HCT116 (cell line): ENCODE data around the gene FGF19. TPM values are rescaled to one million over a fixed set of nuclear protein-coding genes. Genes with fewer than 3 reads are reported as not detected.

Experiments used
- ATAC-seq: fragments of 200-7000 bp; cut with Tn5 transposase; 2 replicates; pipeline ENCODE4 v1.9.1; 2020; ENCODE audit warnings: mild to moderate bottlenecking, moderate library complexity
- BruUV-seq: library from RNA; stranded (reverse); fragments of 400-500 nt; replicated peaks from 2 replicates; lab custom pipeline; 2021; lab: Mats Ljungman, UMichigan
- CTCF ChIA-PET: fragments of 300-600 bp; sonication (Branson Sonifier 250); formaldehyde crosslinking; loops from one replicate; lab custom pipeline; 2021; ENCODE audit warnings: antibody characterized with exemption; lab: Charles Lee
- POLR2A ChIA-PET: fragments of 300-600, 350-600 bp; sonication (Branson Sonifier 250); formaldehyde crosslinking; loops from one replicate; lab custom pipeline; 2021; ENCODE audit warnings: antibody characterized with exemption; lab: Charles Lee
- RAD21 ChIA-PET, 2 experiments: fragments of 300-600 bp; sonication (Branson Sonifier 250); formaldehyde crosslinking; loops; one replicate each; lab custom pipeline; 2023; ENCODE audit warnings: low total read pairs in 2 of 2; ENCODE audit not compliant: uncharacterized antibody in 2 of 2, unreplicated experiment in 2 of 2, low non-redundant PET in 1 of 2; lab: Charles Lee
- DNase-seq: peaks from one replicate; pipeline ENCODE4 v3.0.0-alpha.2; 2010; ENCODE audit warnings: low read depth, low spot score
- H2AFZ ChIP-seq: fragments of 200-600 bp; shearing (Covaris generic), sonication (generic); 2 replicates; pipeline ENCODE4 v1.6.1; 2017; ENCODE audit warnings: low read depth, mixed run types, mixed read lengths, antibody characterized with exemption, low read length; ENCODE audit not compliant: poor library complexity, severe bottlenecking
- H3K27ac ChIP-seq: 2 replicates; pipeline ENCODE4 v1.5.1; 2012; ENCODE audit warnings: low read depth, low read length
- H3K27me3 ChIP-seq: fragments of 200-600 bp; sonication (generic); 2 replicates; pipeline ENCODE4 v1.6.1; 2016; ENCODE audit warnings: mixed run types, low read length, mixed read lengths; ENCODE audit not compliant: insufficient read depth
- H3K36me3 ChIP-seq, 2 experiments: fragments of 200-500 bp in 1 of 2; fragments of 200-600 bp in 1 of 2; sonication (Bioruptor generic) in 1 of 2; sonication (generic) in 1 of 2; 2 replicates each; pipeline versions ENCODE4 v1.5.1 to v1.6.1; 2014 to 2016; ENCODE audit warnings: low read length in 2 of 2, inconsistent platforms in 1 of 2, mixed read lengths in 1 of 2, mixed run types in 1 of 2; ENCODE audit not compliant: insufficient read depth in 2 of 2, control insufficient read depth in 1 of 2
- H3K4me1 ChIP-seq, 2 experiments: fragments of 200-600 bp in 1 of 2; sonication (generic) in 1 of 2; 2 replicates each; pipeline versions ENCODE4 v1.5.1 to v1.6.1; 2012 to 2017; ENCODE audit warnings: low read length in 2 of 2, inconsistent platforms in 1 of 2, mild to moderate bottlenecking in 1 of 2, mixed read lengths in 1 of 2, mixed run types in 1 of 2, moderate library complexity in 1 of 2; ENCODE audit not compliant: insufficient read depth in 2 of 2, control insufficient read depth in 1 of 2
- H3K4me2 ChIP-seq: fragments of 200-600 bp; sonication (generic); 2 replicates; pipeline ENCODE4 v1.6.1; 2017; ENCODE audit warnings: mixed run types, low read length, mixed read lengths
- H3K4me3 ChIP-seq, 2 experiments: fragments of 200-600 bp in 1 of 2; sonication (generic) in 1 of 2; replicated peaks in 1 of 2; 2 replicates each; pipeline ENCODE4 v1.5.1; 2011 to 2016; ENCODE audit warnings: low read length in 2 of 2, control low read depth in 1 of 2, low read depth in 1 of 2, mild to moderate bottlenecking in 1 of 2, mixed read lengths in 1 of 2, mixed run types in 1 of 2
- H3K79me2 ChIP-seq: fragments of 200-600 bp; sonication (generic); 2 replicates; pipeline ENCODE4 v1.6.1; 2017; ENCODE audit warnings: mild to moderate bottlenecking, mixed run types, low read length, moderate library complexity, mixed read lengths; ENCODE audit not compliant: insufficient read depth
- H3K9ac ChIP-seq: fragments of 200-600 bp; sonication (generic); 2 replicates; pipeline ENCODE4 v1.6.1; 2016; ENCODE audit warnings: low read length, mixed read lengths
- H3K9me2 ChIP-seq: fragments of 200-600 bp; sonication (generic), shearing (Covaris generic); 2 replicates; pipeline ENCODE4 v1.6.1; 2017; ENCODE audit warnings: mixed run types, mild to moderate bottlenecking, moderate library complexity; ENCODE audit not compliant: insufficient read depth
- H3K9me3 ChIP-seq, 2 experiments: fragments of 200-500 bp in 1 of 2; fragments of 200-600 bp in 1 of 2; sonication (Bioruptor generic) in 1 of 2; sonication (generic) in 1 of 2; 2 replicates each; pipeline ENCODE4 v1.6.1; 2014 to 2017; ENCODE audit warnings: low read length in 2 of 2, mixed read lengths in 2 of 2, inconsistent platforms in 1 of 2, low read depth in 1 of 2, mild to moderate bottlenecking in 1 of 2, mixed run types in 1 of 2, moderate library complexity in 1 of 2; ENCODE audit not compliant: control insufficient read depth in 1 of 2, insufficient read depth in 1 of 2
- H4K20me1 ChIP-seq: fragments of 200-600 bp; sonication (generic), shearing (Covaris generic); 2 replicates; pipeline ENCODE4 v1.6.1; 2017; ENCODE audit warnings: mixed run types, mild to moderate bottlenecking, moderate library complexity; ENCODE audit not compliant: insufficient read depth
- CBX3 ChIP-seq: IDR thresholded peaks from 2 replicates; pipeline ENCODE4 v1.6.1; 2012; ENCODE audit warnings: low read depth
- CEBPB ChIP-seq: IDR thresholded peaks from 2 replicates; pipeline ENCODE4 v1.6.1; 2012; ENCODE audit warnings: low read depth
- EGR1 ChIP-seq: IDR thresholded peaks from 2 replicates; pipeline ENCODE4 v1.6.1; 2012; ENCODE audit warnings: low read depth
- ELF1 ChIP-seq: IDR thresholded peaks from 2 replicates; pipeline ENCODE4 v1.6.1; 2012; ENCODE audit warnings: low read depth, borderline replicate concordance
- EZH2 ChIP-seq: fragments of 200-600 bp; sonication (generic); IDR thresholded peaks from 2 replicates; pipeline ENCODE4 v1.6.1; 2017; ENCODE audit warnings: antibody characterized with exemption, mixed run types
- EZH2phosphoT487 ChIP-seq: fragments of 200-600 bp; IDR thresholded peaks from 2 replicates; pipeline ENCODE4 v1.6.1; 2018; ENCODE audit warnings: antibody characterized with exemption, borderline replicate concordance
- FOSL1 ChIP-seq: IDR thresholded peaks from 2 replicates; pipeline ENCODE4 v1.6.1; 2012; ENCODE audit warnings: low read depth
- SIN3A ChIP-seq: IDR thresholded peaks from 2 replicates; pipeline ENCODE4 v1.6.1; 2012; ENCODE audit warnings: low read depth
- SRF ChIP-seq: IDR thresholded peaks from 2 replicates; pipeline ENCODE4 v1.6.1; 2012; ENCODE audit warnings: low read depth
- TCF7L2 ChIP-seq: IDR thresholded peaks from 2 replicates; pipeline ENCODE4 v1.7.0; 2011; ENCODE audit warnings: borderline replicate concordance, inconsistent platforms; ENCODE audit not compliant: insufficient read depth, insufficient read length; ENCODE audit errors: extremely low read depth
- ZFX ChIP-seq: fragments of 450-650 bp; IDR thresholded peaks from 2 replicates; pipeline ENCODE4 v1.6.1; 2017
- ZNF274 ChIP-seq: fragments of 200-500 bp; sonication (Bioruptor generic); IDR thresholded peaks from 2 replicates; pipeline ENCODE4 v1.6.1; 2014; ENCODE audit warnings: mild to moderate bottlenecking, low read depth, low read length, inconsistent platforms
- intact Hi-C: fragments of 100-400 bp; cut with micrococcal nuclease; formaldehyde crosslinking; loops from 2 replicates; pipeline ENCODE4 v1.10.0; 2022
- total RNA-seq: library from RNA; stranded (reverse); gene quantifications from one replicate; pipeline ENCODE4 v1.2.1, GENCODE V29; 2021; ENCODE audit not compliant: unreplicated experiment
- TF ChIP-seq, protein P1 (sequence below): IDR thresholded peaks from 2 replicates; pipeline ENCODE4 v1.6.1; 2012
- TF ChIP-seq, protein P2 (sequence below): IDR thresholded peaks from 2 replicates; pipeline ENCODE4 v1.6.1; 2012; ENCODE audit warnings: low read depth

Gene FGF19
- total RNA-seq, 1 experiment from 2014 or later = 37.5 TPM

DNA sequence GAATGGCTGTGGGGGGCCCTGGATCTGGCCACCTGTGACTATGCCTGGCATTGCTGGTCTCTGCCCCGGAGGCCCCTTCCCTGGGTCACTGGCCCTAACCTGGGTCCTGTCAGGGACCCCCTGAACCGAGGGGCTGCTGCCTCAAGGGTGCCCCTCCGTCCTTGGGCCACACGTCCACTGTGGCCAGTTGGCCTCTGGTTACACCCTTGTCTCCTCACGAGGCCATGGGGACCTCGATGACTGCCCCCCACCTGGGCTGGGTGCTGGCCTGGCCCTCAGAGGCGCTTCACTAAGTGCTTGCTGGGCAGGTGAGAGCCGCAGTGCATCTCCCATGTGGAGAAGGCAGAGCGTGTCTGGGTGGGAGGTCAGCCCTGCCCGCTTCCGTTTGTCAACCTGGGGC lies 27.3 kb upstream of the FGF19 start:
- Histone ChIP-seq H3K36me3 (no peaks in the 10 kb centered on the region), H4K20me1 (no peaks in the 10 kb centered on the region), H3K27ac (no peak overlapping the region), H3K79me2 (no peaks in the 10 kb centered on the region), H3K27me3 (no peaks in the 10 kb centered on the region), H2AFZ (no peak overlapping the region), H3K4me3 (no peak overlapping the region), H3K9me3 (no peaks in the 10 kb centered on the region), H3K4me1 (peaks cover 0 to 9% of the 10 kb centered on the region in 2 experiments; a peak in 2 of 4 replicates), H3K9me2 (no peaks in the 10 kb centered on the region), H3K4me2 (no peak overlapping the region), H3K9ac (no peak overlapping the region)
- CTCF ChIA-PET = no interaction called here
- RAD21 ChIA-PET = no interaction called here
- intact Hi-C loops = no loop called here
- no peak for ATAC-seq
- no peak for DNase-seq
- BruUV-seq = no TSS peak
- POLR2A ChIA-PET = no interaction called here
- TF ChIP-seq CEBPB (no peak), ZFX (no peak), ELF1 (no peak)

DNA sequence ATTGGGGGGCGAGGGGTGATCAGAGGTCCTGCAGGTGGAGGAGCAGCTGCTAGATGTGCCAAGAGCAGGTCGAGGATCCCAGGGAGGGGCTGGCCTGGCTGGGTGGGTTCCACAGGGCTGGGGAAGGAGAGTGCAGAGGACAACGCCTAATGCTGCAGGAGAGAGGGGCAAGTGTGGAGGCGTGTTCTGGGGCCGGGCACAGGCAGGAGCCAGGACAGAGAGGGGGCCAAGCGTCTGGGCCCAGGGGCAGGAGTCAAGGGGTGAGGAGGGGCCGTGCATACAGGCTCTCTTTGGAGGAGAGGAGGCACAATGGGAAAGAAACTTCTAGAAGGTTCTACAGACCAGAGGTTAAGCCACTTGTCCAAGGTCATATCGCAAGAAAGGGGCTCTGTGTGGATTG lies 26.7 kb upstream of the FGF19 start:
- no TSS peak for BruUV-seq
- H3K9me3 ChIP-seq = no peaks in the 10 kb centered on the region
- H3K4me1 ChIP-seq = peaks cover 0 to 14% of the 10 kb centered on the region in 2 experiments; a peak in 2 of 4 replicates
- H4K20me1 ChIP-seq = no peaks in the 10 kb centered on the region
- H3K27me3 ChIP-seq = no peaks in the 10 kb centered on the region
- no peak for DNase-seq
- TF ChIP-seq SIN3A = no peak
- TF ChIP-seq ZNF274 = no peak
- no peak for TF ChIP-seq EZH2phosphoT487
- TF ChIP-seq ELF1 = no peak
- TF ChIP-seq EGR1 = no peak
- TF ChIP-seq EZH2 = no peak
- no peak for TF ChIP-seq FOSL1
- no peak for TF ChIP-seq CEBPB
- TF ChIP-seq, protein P1, sequence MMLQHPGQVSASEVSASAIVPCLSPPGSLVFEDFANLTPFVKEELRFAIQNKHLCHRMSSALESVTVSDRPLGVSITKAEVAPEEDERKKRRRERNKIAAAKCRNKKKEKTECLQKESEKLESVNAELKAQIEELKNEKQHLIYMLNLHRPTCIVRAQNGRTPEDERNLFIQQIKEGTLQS = no peak
- TF ChIP-seq CBX3 = no peak
- TF ChIP-seq, protein P2, sequence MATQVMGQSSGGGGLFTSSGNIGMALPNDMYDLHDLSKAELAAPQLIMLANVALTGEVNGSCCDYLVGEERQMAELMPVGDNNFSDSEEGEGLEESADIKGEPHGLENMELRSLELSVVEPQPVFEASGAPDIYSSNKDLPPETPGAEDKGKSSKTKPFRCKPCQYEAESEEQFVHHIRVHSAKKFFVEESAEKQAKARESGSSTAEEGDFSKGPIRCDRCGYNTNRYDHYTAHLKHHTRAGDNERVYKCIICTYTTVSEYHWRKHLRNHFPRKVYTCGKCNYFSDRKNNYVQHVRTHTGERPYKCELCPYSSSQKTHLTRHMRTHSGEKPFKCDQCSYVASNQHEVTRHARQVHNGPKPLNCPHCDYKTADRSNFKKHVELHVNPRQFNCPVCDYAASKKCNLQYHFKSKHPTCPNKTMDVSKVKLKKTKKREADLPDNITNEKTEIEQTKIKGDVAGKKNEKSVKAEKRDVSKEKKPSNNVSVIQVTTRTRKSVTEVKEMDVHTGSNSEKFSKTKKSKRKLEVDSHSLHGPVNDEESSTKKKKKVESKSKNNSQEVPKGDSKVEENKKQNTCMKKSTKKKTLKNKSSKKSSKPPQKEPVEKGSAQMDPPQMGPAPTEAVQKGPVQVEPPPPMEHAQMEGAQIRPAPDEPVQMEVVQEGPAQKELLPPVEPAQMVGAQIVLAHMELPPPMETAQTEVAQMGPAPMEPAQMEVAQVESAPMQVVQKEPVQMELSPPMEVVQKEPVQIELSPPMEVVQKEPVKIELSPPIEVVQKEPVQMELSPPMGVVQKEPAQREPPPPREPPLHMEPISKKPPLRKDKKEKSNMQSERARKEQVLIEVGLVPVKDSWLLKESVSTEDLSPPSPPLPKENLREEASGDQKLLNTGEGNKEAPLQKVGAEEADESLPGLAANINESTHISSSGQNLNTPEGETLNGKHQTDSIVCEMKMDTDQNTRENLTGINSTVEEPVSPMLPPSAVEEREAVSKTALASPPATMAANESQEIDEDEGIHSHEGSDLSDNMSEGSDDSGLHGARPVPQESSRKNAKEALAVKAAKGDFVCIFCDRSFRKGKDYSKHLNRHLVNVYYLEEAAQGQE = no peak
- no peak for TF ChIP-seq SRF
- TF ChIP-seq ZFX = no peak
- no peak for TF ChIP-seq TCF7L2
- TF ChIP-seq, all 23 proteins: peak for 0
- Histone ChIP-seq H2AFZ (no peak overlapping the region), H3K9ac (no peak overlapping the region), H3K4me3 (no peak overlapping the region), H3K9me2 (no peaks in the 10 kb centered on the region), H3K27ac (no peak overlapping the region), H3K79me2 (no peaks in the 10 kb centered on the region), H3K4me2 (no peak overlapping the region), H3K36me3 (no peaks in the 10 kb centered on the region)
- POLR2A ChIA-PET = no interaction called here
- no peak for ATAC-seq
- intact Hi-C loops = no loop called here
- RAD21 ChIA-PET = no interaction called here
- CTCF ChIA-PET = no interaction called here
